Body of pancreas (tissue), 4 donors: ENCODE measurements around the gene NOXRED1. TPM values are rescaled to one million over a fixed set of nuclear protein-coding genes. Genes with fewer than 3 reads are reported as not detected.

Source experiments
- ATAC-seq: fragments of 150-250 bp; one replicate; pipeline ENCODE4 v1.9.1; 2016
- DNase-seq, 4 donors: peaks; one replicate each; pipeline ENCODE4 v3.0.0-alpha.2; 2019
- H3K27ac ChIP-seq, 4 donors: fragments of 200-600 bp; sonication (generic); 1 replicate in 3 of 4; 2 replicates in 1 of 4; pipeline versions ENCODE4 v1.5.1 to v1.6.1; 2016 to 2019; ENCODE audit warnings: mild to moderate bottlenecking in 1 of 4, mixed read lengths in 1 of 4, moderate library complexity in 1 of 4
- H3K27me3 ChIP-seq, 2 donors: fragments of 200-600 bp; sonication (generic); one replicate each; pipeline ENCODE4 v1.6.0; 2016; ENCODE audit warnings: mild to moderate bottlenecking in 1 of 2
- H3K36me3 ChIP-seq, 2 donors: fragments of 200-600 bp; sonication (generic); replicated peaks in 1 of 2; 2 replicates each; pipeline ENCODE4 v1.5.1; 2016; ENCODE audit warnings: low read depth in 2 of 2; ENCODE audit not compliant: insufficient read depth in 1 of 2
- H3K4me1 ChIP-seq: fragments of 200-600 bp; sonication (generic); one replicate; pipeline ENCODE4 v1.6.0; 2016
- H3K4me3 ChIP-seq, 2 donors: fragments of 200-600 bp; sonication (generic); 1 replicate in 1 of 2; 2 replicates in 1 of 2; pipeline ENCODE4 v1.5.1; 2016 to 2019
- H3K9me3 ChIP-seq, 3 donors: fragments of 200-600 bp; sonication (generic); 1 replicate in 2 of 3; 2 replicates in 1 of 3; pipeline ENCODE4 v1.5.1; 2016
- POLR2A ChIP-seq, 3 donors: fragments of 450-650 bp; IDR thresholded peaks; one replicate each; pipeline ENCODE4 v1.6.1; 2016; ENCODE audit warnings: antibody characterized with exemption in 3 of 3, mild to moderate bottlenecking in 2 of 3
- WGBS, 2 donors: methylation state at CpG; one replicate each; pipeline ENCODE4 v1.1.5; 2017; 5-methylcytosine and 5-hydroxymethylcytosine counted together
- intact Hi-C: fragments of 100-400 bp; cut with DNase I; formaldehyde crosslinking; loops from one replicate; pipeline ENCODE4 v1.15.1; 2023
- small RNA-seq: library from RNA; depleted of rRNA; stranded (forward); fragments of <200 nt; gene quantifications from one replicate; pipeline ENCODE3, GENCODE V24; 2016
- total RNA-seq, 2 donors: library from RNA; depleted of rRNA; stranded (reverse); fragments of >200 nt; gene quantifications; one replicate each; pipeline ENCODE4 v1.1.0, GENCODE V29; 2016
- TF ChIP-seq, protein P1 (sequence below), 7 experiments: fragments of 450-650 bp in 4 of 7; fragments of 200-600 bp in 3 of 7; sonication (generic) in 3 of 7; IDR thresholded peaks; one replicate each; pipeline ENCODE4 v1.5.1; 2016 to 2019; ENCODE audit warnings: antibody characterized with exemption in 7 of 7

Gene NOXRED1
- total RNA-seq, 2 donors from 2014 or later, result 0.52 to 5.3 TPM

DNA sequence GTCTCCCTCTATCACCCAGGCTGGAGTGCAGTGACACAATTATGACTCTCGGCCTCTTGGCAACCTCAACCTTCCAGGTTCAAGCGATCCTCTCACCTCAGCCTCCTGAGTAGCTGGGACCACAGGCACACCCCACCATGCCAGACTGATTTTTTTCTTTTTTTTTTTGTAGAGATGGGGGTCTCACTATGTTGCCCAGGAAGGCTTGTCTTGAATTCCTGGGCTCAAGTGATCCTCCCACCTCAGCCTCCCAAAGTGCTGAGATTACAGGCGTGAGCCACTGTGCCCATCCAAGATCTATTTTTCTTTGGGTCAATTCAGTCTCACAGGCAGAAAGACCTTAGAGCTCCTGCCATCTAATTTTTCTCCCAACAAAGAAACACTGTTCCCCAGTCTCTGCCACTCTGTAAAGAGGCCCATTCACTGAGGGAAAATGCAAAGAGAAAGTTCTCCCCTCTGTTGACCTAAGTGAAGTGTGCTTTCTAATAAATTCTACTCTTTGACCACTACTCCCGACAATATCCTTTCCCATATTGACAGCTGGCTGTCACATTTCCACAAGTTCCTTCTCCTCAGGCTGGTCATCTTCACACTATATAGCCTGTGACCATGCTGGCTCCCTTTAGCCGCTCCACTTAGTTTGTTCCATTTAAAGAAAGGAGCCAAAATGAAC, 69.7 kb downstream of the NOXRED1 start:
- Histone ChIP-seq H3K27me3 (no peaks in the 10 kb centered on the region), H3K36me3 (peaks cover 0 to 2% of the 10 kb centered on the region in 2 donors), H3K9me3 (no peaks in the 10 kb centered on the region), H3K4me1 (no peaks in the 10 kb centered on the region), H3K4me3 (no peak overlapping the region), H3K27ac (no peak overlapping the region)
- 85 to 86% methylated on average over 5 of the region's 5 CpGs for WGBS, 2 donors
- no peak for TF ChIP-seq POLR2A (IDR thresholded peaks at IDR 0.05)
- DNase-seq, result no peak
- no peak for ATAC-seq
- intact Hi-C loops, result no loop called here

DNA sequence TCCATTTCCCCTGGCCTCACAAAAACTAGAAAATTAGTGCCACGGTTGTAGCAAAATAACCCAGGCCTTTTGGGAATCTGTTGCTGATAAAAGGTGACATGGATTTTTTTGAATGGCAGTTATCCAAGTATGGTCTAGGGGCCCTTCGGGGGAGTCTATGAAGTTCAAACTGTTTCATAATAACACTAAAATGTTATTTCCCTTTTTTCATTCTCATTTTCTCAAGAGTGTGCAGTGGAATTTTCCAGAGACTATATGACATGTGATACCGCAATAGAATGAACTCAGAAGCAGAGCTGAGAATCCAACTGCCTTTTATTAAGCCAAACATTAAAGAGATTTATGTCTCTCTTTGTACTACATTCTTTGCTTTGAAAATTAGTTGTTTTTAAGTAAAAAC, 75.6 kb downstream of the NOXRED1 start:
- peaks cover 0 to 2% of the 10 kb centered on the region in 2 donors for H3K36me3 ChIP-seq
- H3K9me3 ChIP-seq, result no peaks in the 10 kb centered on the region
- intact Hi-C loops, result no loop called here
- H3K4me1 ChIP-seq, result no peaks in the 10 kb centered on the region
- DNase-seq (no peak), ATAC-seq (no peak)
- no peak for TF ChIP-seq POLR2A (IDR thresholded peaks at IDR 0.05)
- TF ChIP-seq, protein P1, sequence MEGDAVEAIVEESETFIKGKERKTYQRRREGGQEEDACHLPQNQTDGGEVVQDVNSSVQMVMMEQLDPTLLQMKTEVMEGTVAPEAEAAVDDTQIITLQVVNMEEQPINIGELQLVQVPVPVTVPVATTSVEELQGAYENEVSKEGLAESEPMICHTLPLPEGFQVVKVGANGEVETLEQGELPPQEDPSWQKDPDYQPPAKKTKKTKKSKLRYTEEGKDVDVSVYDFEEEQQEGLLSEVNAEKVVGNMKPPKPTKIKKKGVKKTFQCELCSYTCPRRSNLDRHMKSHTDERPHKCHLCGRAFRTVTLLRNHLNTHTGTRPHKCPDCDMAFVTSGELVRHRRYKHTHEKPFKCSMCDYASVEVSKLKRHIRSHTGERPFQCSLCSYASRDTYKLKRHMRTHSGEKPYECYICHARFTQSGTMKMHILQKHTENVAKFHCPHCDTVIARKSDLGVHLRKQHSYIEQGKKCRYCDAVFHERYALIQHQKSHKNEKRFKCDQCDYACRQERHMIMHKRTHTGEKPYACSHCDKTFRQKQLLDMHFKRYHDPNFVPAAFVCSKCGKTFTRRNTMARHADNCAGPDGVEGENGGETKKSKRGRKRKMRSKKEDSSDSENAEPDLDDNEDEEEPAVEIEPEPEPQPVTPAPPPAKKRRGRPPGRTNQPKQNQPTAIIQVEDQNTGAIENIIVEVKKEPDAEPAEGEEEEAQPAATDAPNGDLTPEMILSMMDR (IDR thresholded peaks at IDR 0.05), result no peak
- H3K27ac ChIP-seq, result no peak overlapping the region
- no peak overlapping the region for H3K4me3 ChIP-seq
- 73 to 91% methylated on average over 3 of the region's 3 CpGs for WGBS, 2 donors
- no peaks in the 10 kb centered on the region for H3K27me3 ChIP-seq

DNA sequence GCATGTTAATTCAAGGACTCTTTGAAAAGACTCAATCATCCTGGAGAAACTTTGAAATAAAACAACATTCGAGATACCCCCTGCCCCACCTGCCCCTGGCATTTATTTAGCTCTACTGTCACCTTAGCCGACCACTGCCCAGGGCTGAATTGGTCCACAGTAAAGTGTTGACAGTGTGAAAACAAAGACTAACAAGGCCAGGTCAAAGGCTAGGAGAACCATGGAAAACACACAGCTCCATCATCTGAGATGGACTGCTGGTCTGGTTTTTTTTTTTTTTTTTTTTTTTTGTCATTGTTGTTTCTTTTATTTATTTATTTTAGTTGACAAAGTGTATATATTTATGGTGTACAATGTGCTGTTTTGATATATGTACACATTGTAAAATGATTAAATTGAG, 76.8 kb downstream of the NOXRED1 start:
- ATAC-seq, result no peak
- no peaks in the 10 kb centered on the region for H3K27me3 ChIP-seq
- WGBS, 2 donors, result 79 to 93% methylated on average over 2 of the region's 2 CpGs

DNA sequence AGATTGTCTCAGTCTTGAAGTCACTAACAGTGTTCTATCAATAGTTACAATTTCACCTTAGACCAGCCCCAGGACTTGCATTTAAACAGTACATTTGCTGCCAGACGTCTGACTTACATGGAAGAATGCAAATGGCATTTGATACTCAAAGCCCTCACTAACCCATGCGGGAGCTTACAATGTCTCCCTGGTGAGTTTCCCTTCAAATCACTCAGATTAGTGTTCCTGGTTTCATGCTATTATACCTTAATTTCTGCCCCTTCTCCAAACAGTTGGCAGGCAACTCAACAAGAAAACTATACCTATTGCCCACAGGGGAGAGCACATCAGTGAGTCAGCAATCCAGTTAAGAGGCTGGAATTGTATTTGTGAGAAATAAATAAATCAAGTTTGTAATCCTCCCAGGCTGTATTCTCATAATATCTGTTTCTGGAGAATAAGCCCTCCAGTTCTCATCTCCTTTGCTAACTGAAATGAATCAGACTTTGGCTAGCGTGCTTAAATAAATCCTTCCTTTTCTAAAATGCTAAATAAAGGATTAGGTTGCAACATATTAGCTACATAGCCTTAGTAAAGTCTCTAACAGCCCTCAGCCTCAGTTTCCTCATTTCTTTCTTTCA, 78.8 kb downstream of the NOXRED1 start:
- TF ChIP-seq, protein P1 (IDR thresholded peaks at IDR 0.05), result no peak
- no peak for TF ChIP-seq POLR2A (IDR thresholded peaks at IDR 0.05)
- intact Hi-C loops, result no loop called here

More for the DNA sequence above, 76.8 kb downstream of the NOXRED1 start:
- peaks cover 3 to 5% of the 10 kb centered on the region in 2 donors for H3K36me3 ChIP-seq
- no peak overlapping the region for H3K27ac ChIP-seq
- no peak for DNase-seq
- no peaks in the 10 kb centered on the region for H3K9me3 ChIP-seq
- no peaks in the 10 kb centered on the region for H3K4me1 ChIP-seq
- intact Hi-C loops, result no loop called here
- H3K4me3 ChIP-seq, result no peak overlapping the region
- TF ChIP-seq, protein P1 (IDR thresholded peaks at IDR 0.05), result no peak
- no peak for TF ChIP-seq POLR2A (IDR thresholded peaks at IDR 0.05)

More for the DNA sequence above, 78.8 kb downstream of the NOXRED1 start:
- no peaks in the 10 kb centered on the region for H3K9me3 ChIP-seq
- DNase-seq, result no peak
- no peaks in the 10 kb centered on the region for H3K4me1 ChIP-seq
- WGBS, 2 donors, result 83 to 94% methylated on average over 3 of the region's 3 CpGs
- H3K4me3 ChIP-seq, result no peak overlapping the region
- no peaks in the 10 kb centered on the region for H3K27me3 ChIP-seq
- H3K27ac ChIP-seq, result no peak overlapping the region
- H3K36me3 ChIP-seq, result peaks cover 3 to 7% of the 10 kb centered on the region in 2 donors
- ATAC-seq, result no peak

Small RNAs within 50 kb of the gene (small RNA-seq; reads per million reads assigned to genes)
- gene RF00404, result not detected

Other genes with a start within 250 kb of the NOXRED1 start
- 1 to 10 TPM in 1 of 2 donors, under 1 TPM in 1; 0.33 to 3.6 TPM for gene TMEM63C, start 241.7 kb downstream of the NOXRED1 start, total RNA-seq
- under 1 TPM in 1 of 2 donors, not detected in 1; 0.33 TPM for gene NGB, start 152.3 kb downstream of the NOXRED1 start, total RNA-seq
- gene POMT2, start 102.6 kb downstream of the NOXRED1 start, total RNA-seq, result 10 to 100 TPM; 22.6 to 45.2 TPM
- 10 to 100 TPM; 14.3 to 16.2 TPM for gene GSTZ1, start 102.5 kb downstream of the NOXRED1 start, total RNA-seq
- gene TMED8, start 46.4 kb downstream of the NOXRED1 start, total RNA-seq, result 1 to 10 TPM; 6.9 to 7.5 TPM
- under 1 TPM in 1 of 2 donors, not detected in 1; 0.52 TPM for gene SAMD15, start 46.1 kb downstream of the NOXRED1 start, total RNA-seq
- 10 to 100 TPM in 1 of 2 donors, 1 to 10 TPM in 1; 6.3 to 17.1 TPM for gene VIPAS39, start 34.1 kb upstream of the NOXRED1 start, total RNA-seq
- gene AHSA1, start 34.6 kb upstream of the NOXRED1 start, total RNA-seq, result 10 to 100 TPM; 25.1 to 35.3 TPM
- not detected for gene ISM2, start 75.3 kb upstream of the NOXRED1 start, total RNA-seq
- gene SPTLC2, start 193.1 kb upstream of the NOXRED1 start, total RNA-seq, result 10 to 100 TPM in 1 of 2 donors, 1 to 10 TPM in 1; 4.9 to 11.7 TPM